ENCODE data around the gene ZNF784. TPM values are rescaled to one million over a fixed set of nuclear protein-coding genes. Genes with fewer than 3 reads are reported as not detected.

Gene ZNF784
- total and polyA plus RNA-seq, 9 of the 15 experiments (the other 6 are each of a cell fraction or from before 2014, with no cell fraction given), result 0.14 to 6.1 (median 2.1) TPM

- Histone ChIP-seq H3K27me3 (ENCODE audit: control insufficient read depth in 2 of 2, insufficient read depth in 2 of 2, low read length in 2 of 2) (no peaks in the 10 kb centered on the region), H3K9me3 (replicated peaks; ENCODE audit: control insufficient read depth, insufficient read depth, low read depth, low read length) (no peaks in the 10 kb centered on the region), H4K20me1 (replicated peaks; ENCODE audit: control insufficient read depth, insufficient read depth, low read length) (no peaks in the 10 kb centered on the region), H3K9ac (ENCODE audit: insufficient read depth in 1 of 2, low read depth in 2 of 2, low read length in 2 of 2) (no peak overlapping the region), H2AFZ (ENCODE audit: low read depth, low read length) (no peak overlapping the region), H3K4me1 (replicated peaks in 1 of 2; ENCODE audit: control insufficient read depth in 2 of 2, insufficient read depth in 2 of 2, low read length in 2 of 2) (peaks cover 8 to 14% of the 10 kb centered on the region in 2 experiments), H3K36me3 (ENCODE audit: control insufficient read depth, insufficient read depth, low read length) (peaks cover 16% of the 10 kb centered on the region; the same call in 2 of the 3 replicates), H3K27ac (ENCODE audit: extremely low read depth, low read depth, low read length) (no peak overlapping the region), H3K4me2 (ENCODE audit: insufficient read depth, low read length) (no peak overlapping the region), H3K79me2 (ENCODE audit: control insufficient read depth, insufficient read depth, low read length) (peaks cover 22% of the 10 kb centered on the region), H3K9me1 (ENCODE audit: control insufficient read depth, insufficient read depth, low read length) (no peaks in the 10 kb centered on the region), H3K4me3 (no peak overlapping the region)
- BruUV-seq (replicated peaks), result no TSS peak
- ChIA-PET CTCF (ENCODE audit: low intra/inter-chr PET ratio) (no interaction called here), POLR2A (interaction anchor here (1.2 kb wide), 1 partner anchor 9 kb away, joined by 3 read pairs; no protein-coding TSS in a partner anchor)
- in situ Hi-C loops (cut with MboI) (no loop called here), intact Hi-C loops (cut with micrococcal nuclease) (no loop called here)
- WGBS (ENCODE audit: insufficient coverage, low coverage, missing lambda C conversion rate), result 81% methylated on average over 5 of the region's 5 CpGs
- ATAC-seq (no peak), DNase-seq (ENCODE audit: extremely low read depth in 1 of 4, low spot score in 3 of 4) (no peak), FAIRE-seq (no peak)
- TF ChIP-seq DLX4 (CRISPR knock-in tag; IDR thresholded peaks at IDR 0.05) (no peak), ZNF121 (CRISPR knock-in tag; conservative IDR thresholded peaks at IDR 0.05) (no peak), ZSCAN32 (CRISPR knock-in tag; IDR thresholded peaks at IDR 0.05) (no peak), KAT8 (IDR thresholded peaks at IDR 0.05; ENCODE audit: low read depth) (no peak), ELF2 (CRISPR knock-in tag; IDR thresholded peaks at IDR 0.05) (no peak), NR2C1 (IDR thresholded peaks at IDR 0.05) (no peak), NR2C1 (tag; IDR thresholded peaks at IDR 0.05) (no peak), STAT5B (CRISPR knock-in tag; IDR thresholded peaks at IDR 0.05) (no peak), CTCF (IDR thresholded peaks at IDR 0.05 in 2 of 3, conservative IDR thresholded peaks at IDR 0.05 in 1 of 3; ENCODE audit: insufficient read depth in 2 of 3, low read depth in 1 of 3, low read length in 3 of 3) (no peak), GTF3C2 (IDR thresholded peaks at IDR 0.05; ENCODE audit: borderline replicate concordance, extremely low read depth, insufficient read length) (no peak), E2F4 (CRISPR knock-in tag; IDR thresholded peaks at IDR 0.05; ENCODE audit: low read depth) (no peak), ZNF41 (CRISPR knock-in tag; conservative IDR thresholded peaks at IDR 0.05) (no peak), TSC22D4 (tag; IDR thresholded peaks at IDR 0.05) (no peak), E2F8 (IDR thresholded peaks at IDR 0.05; ENCODE audit: low read depth, partially characterized antibody) (no peak)
Observed at GRCh38 chr19:55609326-55609725, 15.0 kb downstream of the ZNF784 start.

All from K562 (cell line).